Adrenal gland (tissue), 19 donors: ENCODE measurements around the gene CTSO. TPM values are rescaled to one million over a fixed set of nuclear protein-coding genes. Genes with fewer than 3 reads are reported as not detected.

Experiments used
- DNase-seq, 7 donors: peaks; one replicate each; pipeline ENCODE4 v3.0.0-alpha.2; 2019 to 2020
- H3K27ac ChIP-seq, 5 donors: fragments of 200-600 bp; sonication (generic) in 4 of 5; 1 replicate in 3 of 5; 2 replicates in 2 of 5; pipeline versions ENCODE4 v1.5.1 to v1.8.0; 2016 to 2020; ENCODE audit warnings: mild to moderate bottlenecking in 1 of 5
- H3K27me3 ChIP-seq: fragments of 200-600 bp; 2 replicates; pipeline ENCODE4 v1.8.0; 2021
- H3K36me3 ChIP-seq, 2 donors: fragments of 200-600 bp; replicated peaks in 1 of 2; 1 replicate in 1 of 2; 2 replicates in 1 of 2; pipeline versions ENCODE4 v1.5.1 to v1.8.0; 2018 to 2022
- H3K4me1 ChIP-seq, 2 donors: fragments of 200-600 bp; replicated peaks in 1 of 2; 1 replicate in 1 of 2; 2 replicates in 1 of 2; pipeline versions ENCODE4 v1.5.1 to v1.8.0; 2018 to 2021
- H3K4me3 ChIP-seq, 4 donors: fragments of 200-600 bp; sonication (generic) in 3 of 4; one replicate each; pipeline ENCODE4 v1.5.1; 2016 to 2018
- H3K9me3 ChIP-seq, 3 donors: fragments of 200-600 bp; sonication (generic) in 1 of 3; replicated peaks in 1 of 3; 1 replicate in 2 of 3; 2 replicates in 1 of 3; pipeline versions ENCODE4 v1.5.1 to v1.8.0; 2016 to 2021
- CTCF ChIP-seq, 6 experiments: fragments of 450-650 bp in 4 of 6; fragments of 200-600 bp in 2 of 6; sonication (generic) in 1 of 6; IDR thresholded peaks; 1 replicate in 5 of 6; 2 replicates in 1 of 6; pipeline versions ENCODE4 v1.5.1 to v1.8.0; 2016 to 2021; ENCODE audit warnings: antibody characterized with exemption in 6 of 6, mild to moderate bottlenecking in 2 of 6, moderate library complexity in 1 of 6
- POLR2A ChIP-seq, 2 donors: fragments of 450-650 bp; IDR thresholded peaks; one replicate each; pipeline ENCODE4 v1.6.1; 2017; ENCODE audit warnings: antibody characterized with exemption in 2 of 2, mild to moderate bottlenecking in 2 of 2, moderate library complexity in 1 of 2
- WGBS, 4 donors: extraction: QIAGEN DNeasy Blood & Tissue Kit in 2 of 4; methylation state at CpG; one replicate each; pipeline versions ENCODE4 v1.1.5 to v1.1.7; 2013 to 2017; 5-methylcytosine and 5-hydroxymethylcytosine counted together
- intact Hi-C, 2 donors: fragments of 100-400 bp; cut with DNase I; formaldehyde crosslinking; loops; one replicate each; pipeline versions ENCODE4 v1.14.1 to v1.15.0; 2022 to 2023
- long read RNA-seq, 10 donors: library from polyadenylated mRNA in 3 of 10; unstranded in 2 of 10; stranded (forward) in 1 of 10; transcript quantifications; one replicate each; pipeline ENCODE4 v2.0.0 and lab custom pipeline, GENCODE V29; 2021 to 2026
- polyA plus RNA-seq, 3 donors: library from polyadenylated mRNA; stranded (reverse); fragments of 200-250 nt in 2 of 3; fragments of 350-450 nt in 1 of 3; fragmentation: Illumina TruSeq in 1 of 3; extraction: RNeasy Lipid Tissue Mini Kit (QIAGEN cat#74804) in 1 of 3; gene quantifications; one replicate each; pipeline ENCODE4 v1.2.3, GENCODE V29; 2013 to 2014
- total RNA-seq, 9 donors: library from RNA; depleted of rRNA in 4 of 9; stranded (reverse); fragments of >200 nt in 4 of 9; fragments of 120-200 nt in 1 of 9; fragmentation: NEBNext Ultra II Directional in 1 of 9; extraction: Animal tissue kit (Norgen Biotek cat#: 25700) in 1 of 9; gene quantifications; one replicate each; pipeline versions ENCODE4 v1.1.0 to v1.2.4, GENCODE V29; 2013 to 2023
- donor health status: healthy with polysubstance abuse.
- donor health status: Bipolar disorder and iron deficiency.
- donor health status: DM: yes; HTN: yes; CAD: no.
- donor health status: DM: no; HTN: no; CAD: no.
- donor health status: DM: no; HTN: no; CAD: no.
- donor health status: DM: yes; HTN: yes; CAD: no.

CTSO gene, protein sequence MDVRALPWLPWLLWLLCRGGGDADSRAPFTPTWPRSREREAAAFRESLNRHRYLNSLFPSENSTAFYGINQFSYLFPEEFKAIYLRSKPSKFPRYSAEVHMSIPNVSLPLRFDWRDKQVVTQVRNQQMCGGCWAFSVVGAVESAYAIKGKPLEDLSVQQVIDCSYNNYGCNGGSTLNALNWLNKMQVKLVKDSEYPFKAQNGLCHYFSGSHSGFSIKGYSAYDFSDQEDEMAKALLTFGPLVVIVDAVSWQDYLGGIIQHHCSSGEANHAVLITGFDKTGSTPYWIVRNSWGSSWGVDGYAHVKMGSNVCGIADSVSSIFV
- total RNA-seq: 10 to 100 TPM; 22.4 to 46.9 (median 33.2) TPM
- 10 to 100 TPM in 1 of 3 donors, 1 to 10 TPM in 2; 5.0 to 45.3 (median 5.4) TPM for polyA plus RNA-seq
- long read RNA-seq, donor 1, transcript CTSO-201 (8 exons, 2,954 nt): major isoform, 7 of 7 reads
- long read RNA-seq, donor 1, partial matches to known transcripts: 0 of 7 reads
- long read RNA-seq, donor 1, other reads (novel, unspliced or antisense): 0 of 7 reads
- long read RNA-seq, donor 2, transcript CTSO-201 (8 exons, 2,954 nt): major isoform, 5 of 5 reads
- long read RNA-seq, donor 2, partial matches to known transcripts: 0 of 5 reads
- long read RNA-seq, donor 2, other reads (novel, unspliced or antisense): 0 of 5 reads
- long read RNA-seq, donor 3, partial matches to known transcripts: 7 of 10 reads
- long read RNA-seq, donor 3, other reads (novel, unspliced or antisense): 0 of 10 reads
- long read RNA-seq, donor 4, transcript CTSO-201 (8 exons, 2,954 nt): major isoform, 22 of 26 reads
- long read RNA-seq, donor 4, partial matches to known transcripts: 2 of 26 reads
- long read RNA-seq, donor 4, other reads (novel, unspliced or antisense): 2 of 26 reads
- long read RNA-seq, donor 5, transcript CTSO-201 (8 exons, 2,954 nt): major isoform, 82 of 92 reads
- long read RNA-seq, donor 5, partial matches to known transcripts: 4 of 92 reads
- long read RNA-seq, donor 5, other reads (novel, unspliced or antisense): 6 of 92 reads
- long read RNA-seq, donor 6, transcript CTSO-201 (8 exons, 2,954 nt): major isoform, 11 of 14 reads
- long read RNA-seq, donor 6, partial matches to known transcripts: 1 of 14 reads
- long read RNA-seq, donor 6, other reads (novel, unspliced or antisense): 2 of 14 reads
- long read RNA-seq, donor 7, partial matches to known transcripts: 0 of 4 reads
- long read RNA-seq, donor 7, other reads (novel, unspliced or antisense): 0 of 4 reads
- long read RNA-seq, donor 8, transcript CTSO-201 (8 exons, 2,954 nt): major isoform, 18 of 37 reads
- long read RNA-seq, donor 8, partial matches to known transcripts: 19 of 37 reads
- long read RNA-seq, donor 8, other reads (novel, unspliced or antisense): 0 of 37 reads
- long read RNA-seq, donor 9, transcript CTSO-201 (8 exons, 2,954 nt): major isoform, 9 of 15 reads
- long read RNA-seq, donor 9, partial matches to known transcripts: 6 of 15 reads
- long read RNA-seq, donor 9, other reads (novel, unspliced or antisense): 0 of 15 reads
- long read RNA-seq, donor 10, partial matches to known transcripts: 0 of 4 reads
- long read RNA-seq, donor 10, other reads (novel, unspliced or antisense): 0 of 4 reads

- 0 to 1% (median 0%) methylated on average over 19 to 58 of the region's 58 CpGs for WGBS, 4 donors
- H3K4me3 ChIP-seq: peak within 1 kb of the TSS; percentile 62 to 86 (median 70)
- TF ChIP-seq POLR2A (IDR thresholded peaks at IDR 0.05) (peak; percentile 48 to 69), CTCF (IDR thresholded peaks at IDR 0.05) (peak; percentile 39 to 87 (median 58))
These were observed at the start of gene CTSO for GRCh38 chr4:155953151-155954117. Gene CTSO, minus strand, starts transcription at chr4:155953866. Its CDS starts 19 bp downstream, at chr4:155953847.

GRCh38 chr4:156000491-156000890, 46.8 kb upstream of the CTSO start:
- TF ChIP-seq CTCF (IDR thresholded peaks at IDR 0.05): no peak
- no peak for TF ChIP-seq POLR2A (IDR thresholded peaks at IDR 0.05)
- no peaks in the 10 kb centered on the region for H3K27me3 ChIP-seq
- H3K36me3 ChIP-seq: no peaks in the 10 kb centered on the region
- H3K27ac ChIP-seq: no peak overlapping the region
- WGBS, 4 donors: 72 to 83% (median 78%) methylated on average over 3 of the region's 3 CpGs
- no peak for DNase-seq
- intact Hi-C loops: no loop called here
- H3K9me3 ChIP-seq: no peaks in the 10 kb centered on the region
- no peaks in the 10 kb centered on the region for H3K4me1 ChIP-seq
- no peak overlapping the region for H3K4me3 ChIP-seq

More at GRCh38 chr4:155953151-155954117, at the start of gene CTSO:
- H3K27ac ChIP-seq: peak within 1 kb of the TSS; percentile 77 to 100 (median 99)
- DNase-seq: peak; percentile 71 to 85 (median 78)
- no peaks in the 10 kb centered on the region for H3K9me3 ChIP-seq
- no peaks in the 10 kb centered on the region for H3K27me3 ChIP-seq
- intact Hi-C loops: loop anchor here (5.0 kb wide), 2 partner anchors 136 to 146 kb away; no protein-coding TSS in a partner anchor
- H3K36me3 ChIP-seq: no peaks in the 10 kb centered on the region
- H3K4me1 ChIP-seq: peaks cover 0 to 5% of the 10 kb centered on the region in 2 donors

DNA sequence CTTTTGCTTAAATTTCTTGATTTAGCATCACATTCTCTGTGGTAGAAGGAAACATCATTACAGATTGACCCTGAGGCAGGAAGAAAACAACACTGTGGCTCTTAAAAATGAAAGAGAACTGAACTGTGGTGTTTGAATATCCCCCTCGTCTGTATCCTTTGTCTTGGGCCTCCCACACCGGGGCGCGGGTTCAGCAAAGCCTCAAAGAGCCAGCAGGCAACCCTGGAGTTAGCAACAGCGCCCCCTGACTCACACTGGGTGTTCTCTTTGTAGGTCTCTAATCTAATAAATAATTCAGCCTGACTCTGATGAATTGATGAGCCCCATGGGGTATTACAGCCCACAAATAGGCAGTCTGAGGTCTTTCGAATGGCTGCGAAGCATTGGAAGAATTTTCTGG, 46.1 kb upstream of the CTSO start:
- no peaks in the 10 kb centered on the region for H3K9me3 ChIP-seq
- H3K27me3 ChIP-seq: no peaks in the 10 kb centered on the region
- DNase-seq: no peak
- TF ChIP-seq POLR2A (IDR thresholded peaks at IDR 0.05): no peak
- TF ChIP-seq CTCF (IDR thresholded peaks at IDR 0.05): no peak
- intact Hi-C loops: no loop called here
- H3K4me1 ChIP-seq: no peaks in the 10 kb centered on the region
- 23 to 31% (median 27%) methylated on average over 7 of the region's 7 CpGs for WGBS, 4 donors
- H3K27ac ChIP-seq: no peak overlapping the region
- H3K36me3 ChIP-seq: no peaks in the 10 kb centered on the region
- no peak overlapping the region for H3K4me3 ChIP-seq
